HEK293 (cell line): ENCODE results near the gene PDE3A.

ENCODE experiments used
- CTCF ChIA-PET: fragments of 350-600 bp; formaldehyde crosslinking; extraction: SDS; loops from one replicate; lab custom pipeline; 2021; ENCODE audit warnings: antibody characterized with exemption; lab: Yijun Ruan, JAX
- POLR2A ChIA-PET: fragments of 300-600 bp; formaldehyde crosslinking; extraction: SDS; loops from one replicate; lab custom pipeline; 2020; ENCODE audit warnings: antibody characterized with exemption, inconsistent platforms; lab: Yijun Ruan, JAX
- H3K27ac ChIP-seq: fragments of 200-500 bp; sonication (Bioruptor generic); 2 replicates; pipeline ENCODE4 v1.5.1; 2014; ENCODE audit warnings: low read depth, low read length, control low read depth, inconsistent platforms; ENCODE audit errors: extremely low read depth
- H3K36me3 ChIP-seq, 2 experiments: fragments of 200-500 bp in 1 of 2; sonication (Bioruptor generic) in 1 of 2; 1 replicate in 1 of 2; 2 replicates in 1 of 2; pipeline ENCODE4 v1.5.1; 2014 to 2017; ENCODE audit warnings: inconsistent platforms in 2 of 2, low read length in 2 of 2; ENCODE audit not compliant: control insufficient read depth in 2 of 2, insufficient read depth in 1 of 2
- H3K4me1 ChIP-seq: fragments of 200-500 bp; sonication (Bioruptor generic); 2 replicates; pipeline ENCODE4 v1.5.1; 2014; ENCODE audit warnings: mild to moderate bottlenecking, low read length, inconsistent platforms; ENCODE audit not compliant: control insufficient read depth, insufficient read depth
- H3K4me3 ChIP-seq: 2 replicates; pipeline ENCODE4 v1.5.1; 2011; ENCODE audit warnings: low read depth, mild to moderate bottlenecking, control low read depth, low read length, moderate library complexity
- H3K9me3 ChIP-seq: fragments of 200-500 bp; sonication (Bioruptor generic); 2 replicates; pipeline ENCODE4 v1.5.1; 2014; ENCODE audit warnings: low read depth, low read length, inconsistent platforms; ENCODE audit not compliant: control insufficient read depth, insufficient read depth
- GFI1B ChIP-seq: fragments of 450-650 bp; formaldehyde crosslinking; IDR thresholded peaks from 2 replicates; pipeline ENCODE4 v1.5.1; 2016; ENCODE audit warnings: missing biosample characterization, missing genetic modification characterization
- OVOL3 ChIP-seq: fragments of 450-650 bp; formaldehyde crosslinking; IDR thresholded peaks from 2 replicates; pipeline ENCODE4 v1.5.1; 2016; ENCODE audit warnings: missing biosample characterization, missing genetic modification characterization
- REPIN1 ChIP-seq: fragments of 450-650 bp; formaldehyde crosslinking; IDR thresholded peaks from 2 replicates; pipeline ENCODE4 v1.5.1; 2017; ENCODE audit warnings: missing biosample characterization, missing genetic modification characterization, low read depth
- ZBTB17 ChIP-seq: fragments of 450-650 bp; formaldehyde crosslinking; IDR thresholded peaks from 2 replicates; pipeline ENCODE4 v1.5.1; 2016; ENCODE audit warnings: missing biosample characterization, missing genetic modification characterization
- ZFP37 ChIP-seq: fragments of 450-650 bp; formaldehyde crosslinking; IDR thresholded peaks from 2 replicates; pipeline ENCODE4 v1.5.1; 2016; ENCODE audit warnings: missing biosample characterization, missing genetic modification characterization
- ZNF112 ChIP-seq: fragments of 450-650 bp; formaldehyde crosslinking; IDR thresholded peaks from 2 replicates; pipeline ENCODE4 v1.5.0; 2017; ENCODE audit warnings: missing biosample characterization, missing genetic modification characterization
- ZNF114 ChIP-seq: fragments of 450-650 bp; formaldehyde crosslinking; IDR thresholded peaks from 2 replicates; pipeline ENCODE4 v1.5.0; 2017; ENCODE audit warnings: missing biosample characterization, missing genetic modification characterization
- ZNF16 ChIP-seq: fragments of 450-650 bp; formaldehyde crosslinking; IDR thresholded peaks from 2 replicates; pipeline ENCODE4 v1.5.1; 2016; ENCODE audit warnings: low read depth, missing biosample characterization, missing genetic modification characterization
- ZNF19 ChIP-seq: fragments of 450-650 bp; formaldehyde crosslinking; IDR thresholded peaks from 2 replicates; pipeline ENCODE4; 2016; ENCODE audit warnings: missing biosample characterization, missing genetic modification characterization, low read depth
- ZNF274 ChIP-seq, 2 experiments: fragments of 200-500 bp in 1 of 2; fragments of 450-650 bp in 1 of 2; sonication (Bioruptor generic) in 1 of 2; formaldehyde crosslinking in 1 of 2; IDR thresholded peaks; 2 replicates each; pipeline versions ENCODE4 v1.5.1 to v1.6.1; 2014 to 2016; ENCODE audit warnings: borderline replicate concordance in 1 of 2, inconsistent platforms in 1 of 2, low read length in 1 of 2, missing biosample characterization in 1 of 2, missing genetic modification characterization in 1 of 2
- ZNF302 ChIP-seq: fragments of 450-650 bp; formaldehyde crosslinking; IDR thresholded peaks from 2 replicates; pipeline ENCODE4 v1.5.1; 2016; ENCODE audit warnings: missing biosample characterization, missing genetic modification characterization, low read depth
- ZNF501 ChIP-seq: fragments of 450-650 bp; formaldehyde crosslinking; IDR thresholded peaks from 2 replicates; pipeline ENCODE4 v1.5.1; 2016; ENCODE audit warnings: missing biosample characterization, missing genetic modification characterization
- ZNF571 ChIP-seq: fragments of 450-650 bp; formaldehyde crosslinking; IDR thresholded peaks from 2 replicates; pipeline ENCODE4 v1.5.0; 2017; ENCODE audit warnings: missing biosample characterization, missing genetic modification characterization
- ZNF768 ChIP-seq: fragments of 450-650 bp; formaldehyde crosslinking; IDR thresholded peaks from 2 replicates; pipeline ENCODE4 v1.5.1; 2018; ENCODE audit warnings: missing biosample characterization, mild to moderate bottlenecking, missing genetic modification characterization
- ZNF791 ChIP-seq: fragments of 450-650 bp; formaldehyde crosslinking; IDR thresholded peaks from 2 replicates; pipeline ENCODE4 v1.5.1; 2016; ENCODE audit warnings: missing biosample characterization, missing genetic modification characterization
- TF ChIP-seq, protein P1 (sequence below): fragments of 450-650 bp; IDR thresholded peaks from 2 replicates; pipeline ENCODE4 v1.5.1; 2018; ENCODE audit warnings: missing biosample characterization, missing genetic modification characterization
- TF ChIP-seq, protein P2 (sequence below): fragments of 450-650 bp; formaldehyde crosslinking; IDR thresholded peaks from 2 replicates; pipeline ENCODE4 v1.5.1; 2016; ENCODE audit warnings: missing biosample characterization, missing genetic modification characterization, borderline replicate concordance
- TF ChIP-seq, protein P3 (sequence below): fragments of 450-650 bp; formaldehyde crosslinking; IDR thresholded peaks from 2 replicates; pipeline ENCODE4 v1.5.1; 2017; ENCODE audit warnings: missing biosample characterization, missing genetic modification characterization
- TF ChIP-seq, protein P4 (sequence below): fragments of 450-650 bp; formaldehyde crosslinking; IDR thresholded peaks from 2 replicates; pipeline ENCODE4 v1.5.1; 2016; ENCODE audit warnings: missing biosample characterization, missing genetic modification characterization, borderline replicate concordance
- TF ChIP-seq, protein P5 (sequence below): fragments of 450-650 bp; formaldehyde crosslinking; IDR thresholded peaks from 2 replicates; pipeline ENCODE4 v1.5.1; 2016; ENCODE audit warnings: missing biosample characterization, missing genetic modification characterization, low read depth

PDE3A gene

DNA sequence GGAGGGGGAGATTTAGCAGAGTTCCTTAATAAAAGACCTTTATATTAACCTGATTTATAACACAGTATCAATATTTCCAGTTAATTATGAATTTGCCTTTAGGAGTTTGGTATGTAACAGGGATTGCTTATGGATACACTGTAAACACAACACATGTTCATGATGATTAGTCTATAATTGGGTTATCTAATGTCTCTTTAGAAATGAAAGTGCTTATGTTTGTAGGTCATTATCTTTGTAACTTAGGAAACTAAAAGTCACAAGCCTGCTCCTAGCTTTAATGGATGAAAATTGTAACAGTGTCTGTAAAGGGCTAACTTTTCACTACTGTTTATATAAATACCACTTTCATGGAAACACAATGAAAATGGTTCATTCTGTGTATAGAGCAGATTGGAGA lies 9.4 kb downstream of the PDE3A start (continued):
- TF ChIP-seq, protein P1, sequence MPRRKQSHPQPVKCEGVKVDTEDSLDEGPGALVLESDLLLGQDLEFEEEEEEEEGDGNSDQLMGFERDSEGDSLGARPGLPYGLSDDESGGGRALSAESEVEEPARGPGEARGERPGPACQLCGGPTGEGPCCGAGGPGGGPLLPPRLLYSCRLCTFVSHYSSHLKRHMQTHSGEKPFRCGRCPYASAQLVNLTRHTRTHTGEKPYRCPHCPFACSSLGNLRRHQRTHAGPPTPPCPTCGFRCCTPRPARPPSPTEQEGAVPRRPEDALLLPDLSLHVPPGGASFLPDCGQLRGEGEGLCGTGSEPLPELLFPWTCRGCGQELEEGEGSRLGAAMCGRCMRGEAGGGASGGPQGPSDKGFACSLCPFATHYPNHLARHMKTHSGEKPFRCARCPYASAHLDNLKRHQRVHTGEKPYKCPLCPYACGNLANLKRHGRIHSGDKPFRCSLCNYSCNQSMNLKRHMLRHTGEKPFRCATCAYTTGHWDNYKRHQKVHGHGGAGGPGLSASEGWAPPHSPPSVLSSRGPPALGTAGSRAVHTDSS, result no peak
- no peak for TF ChIP-seq ZFP37 (tag by site-specific recombination)
- TF ChIP-seq, all 188 proteins: peak for 0

DNA sequence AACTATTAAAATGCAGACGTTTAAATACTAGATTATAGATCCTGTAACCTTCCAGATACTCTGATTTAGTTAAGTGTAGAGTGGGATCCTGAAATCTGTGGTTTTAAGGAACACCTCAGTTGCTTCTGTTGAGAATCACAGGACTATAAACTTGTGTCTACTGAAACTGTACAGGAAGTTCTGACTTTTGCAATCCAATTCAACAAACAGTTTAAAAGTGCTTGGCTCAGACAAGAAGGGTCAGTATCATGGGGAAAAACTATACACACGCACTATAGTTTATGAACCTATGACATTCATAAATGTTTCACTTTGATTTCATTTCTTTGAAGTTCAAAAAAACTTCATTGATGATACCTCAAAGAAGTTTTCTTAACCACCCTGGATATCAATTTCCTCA lies 13.8 kb downstream of the PDE3A start:
- POLR2A ChIA-PET, result no interaction called here
- H3K4me3 ChIP-seq, result no peak overlapping the region

DNA sequence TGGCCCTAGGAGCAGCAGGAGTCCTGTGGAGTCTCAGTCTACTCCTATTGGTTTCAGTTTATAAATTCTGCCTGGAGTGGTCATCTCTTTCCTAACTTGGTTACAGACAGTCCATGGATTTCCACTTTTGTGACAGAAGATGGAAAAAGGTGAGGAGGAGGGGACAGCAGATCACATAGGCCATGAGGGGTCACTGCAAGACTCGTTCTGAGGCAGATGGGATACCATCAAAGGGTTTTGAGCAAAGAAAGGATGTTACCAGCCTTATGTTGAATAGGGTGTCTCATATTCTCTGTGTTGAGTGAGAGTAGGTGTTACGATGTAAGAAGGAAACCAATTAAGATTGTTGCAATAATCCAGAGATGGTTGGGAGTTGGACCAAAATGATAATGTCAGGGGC lies 15.3 kb downstream of the PDE3A start:
- POLR2A ChIA-PET, result no interaction called here
- H3K27ac ChIP-seq, result no peak overlapping the region

More for the DNA sequence above, 13.8 kb downstream of the PDE3A start:
- H3K4me1 ChIP-seq, result no peaks in the 10 kb centered on the region
- CTCF ChIA-PET, result no interaction called here
- H3K36me3 ChIP-seq, result no peaks in the 10 kb centered on the region
- no peak overlapping the region for H3K27ac ChIP-seq
- TF ChIP-seq ZNF19 (no peak), OVOL3 (no peak), ZNF501 (tag by site-specific recombination) (no peak), ZNF114 (tag by site-specific recombination) (no peak), ZBTB17 (tag by site-specific recombination) (no peak), ZNF274 (IDR thresholded peaks at IDR 0.05; ENCODE audit: low read length) (no peak), ZNF274 (tag by site-specific recombination; IDR thresholded peaks at IDR 0.05; ENCODE audit: borderline replicate concordance) (no peak), GFI1B (tag by site-specific recombination) (no peak), ZNF16 (tag by site-specific recombination) (no peak), ZNF302 (tag by site-specific recombination) (no peak)
- TF ChIP-seq, protein P2, sequence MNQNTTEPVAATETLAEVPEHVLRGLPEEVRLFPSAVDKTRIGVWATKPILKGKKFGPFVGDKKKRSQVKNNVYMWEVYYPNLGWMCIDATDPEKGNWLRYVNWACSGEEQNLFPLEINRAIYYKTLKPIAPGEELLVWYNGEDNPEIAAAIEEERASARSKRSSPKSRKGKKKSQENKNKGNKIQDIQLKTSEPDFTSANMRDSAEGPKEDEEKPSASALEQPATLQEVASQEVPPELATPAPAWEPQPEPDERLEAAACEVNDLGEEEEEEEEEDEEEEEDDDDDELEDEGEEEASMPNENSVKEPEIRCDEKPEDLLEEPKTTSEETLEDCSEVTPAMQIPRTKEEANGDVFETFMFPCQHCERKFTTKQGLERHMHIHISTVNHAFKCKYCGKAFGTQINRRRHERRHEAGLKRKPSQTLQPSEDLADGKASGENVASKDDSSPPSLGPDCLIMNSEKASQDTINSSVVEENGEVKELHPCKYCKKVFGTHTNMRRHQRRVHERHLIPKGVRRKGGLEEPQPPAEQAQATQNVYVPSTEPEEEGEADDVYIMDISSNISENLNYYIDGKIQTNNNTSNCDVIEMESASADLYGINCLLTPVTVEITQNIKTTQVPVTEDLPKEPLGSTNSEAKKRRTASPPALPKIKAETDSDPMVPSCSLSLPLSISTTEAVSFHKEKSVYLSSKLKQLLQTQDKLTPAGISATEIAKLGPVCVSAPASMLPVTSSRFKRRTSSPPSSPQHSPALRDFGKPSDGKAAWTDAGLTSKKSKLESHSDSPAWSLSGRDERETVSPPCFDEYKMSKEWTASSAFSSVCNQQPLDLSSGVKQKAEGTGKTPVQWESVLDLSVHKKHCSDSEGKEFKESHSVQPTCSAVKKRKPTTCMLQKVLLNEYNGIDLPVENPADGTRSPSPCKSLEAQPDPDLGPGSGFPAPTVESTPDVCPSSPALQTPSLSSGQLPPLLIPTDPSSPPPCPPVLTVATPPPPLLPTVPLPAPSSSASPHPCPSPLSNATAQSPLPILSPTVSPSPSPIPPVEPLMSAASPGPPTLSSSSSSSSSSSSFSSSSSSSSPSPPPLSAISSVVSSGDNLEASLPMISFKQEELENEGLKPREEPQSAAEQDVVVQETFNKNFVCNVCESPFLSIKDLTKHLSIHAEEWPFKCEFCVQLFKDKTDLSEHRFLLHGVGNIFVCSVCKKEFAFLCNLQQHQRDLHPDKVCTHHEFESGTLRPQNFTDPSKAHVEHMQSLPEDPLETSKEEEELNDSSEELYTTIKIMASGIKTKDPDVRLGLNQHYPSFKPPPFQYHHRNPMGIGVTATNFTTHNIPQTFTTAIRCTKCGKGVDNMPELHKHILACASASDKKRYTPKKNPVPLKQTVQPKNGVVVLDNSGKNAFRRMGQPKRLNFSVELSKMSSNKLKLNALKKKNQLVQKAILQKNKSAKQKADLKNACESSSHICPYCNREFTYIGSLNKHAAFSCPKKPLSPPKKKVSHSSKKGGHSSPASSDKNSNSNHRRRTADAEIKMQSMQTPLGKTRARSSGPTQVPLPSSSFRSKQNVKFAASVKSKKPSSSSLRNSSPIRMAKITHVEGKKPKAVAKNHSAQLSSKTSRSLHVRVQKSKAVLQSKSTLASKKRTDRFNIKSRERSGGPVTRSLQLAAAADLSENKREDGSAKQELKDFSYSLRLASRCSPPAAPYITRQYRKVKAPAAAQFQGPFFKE (tag by site-specific recombination), result no peak
- TF ChIP-seq, protein P3, sequence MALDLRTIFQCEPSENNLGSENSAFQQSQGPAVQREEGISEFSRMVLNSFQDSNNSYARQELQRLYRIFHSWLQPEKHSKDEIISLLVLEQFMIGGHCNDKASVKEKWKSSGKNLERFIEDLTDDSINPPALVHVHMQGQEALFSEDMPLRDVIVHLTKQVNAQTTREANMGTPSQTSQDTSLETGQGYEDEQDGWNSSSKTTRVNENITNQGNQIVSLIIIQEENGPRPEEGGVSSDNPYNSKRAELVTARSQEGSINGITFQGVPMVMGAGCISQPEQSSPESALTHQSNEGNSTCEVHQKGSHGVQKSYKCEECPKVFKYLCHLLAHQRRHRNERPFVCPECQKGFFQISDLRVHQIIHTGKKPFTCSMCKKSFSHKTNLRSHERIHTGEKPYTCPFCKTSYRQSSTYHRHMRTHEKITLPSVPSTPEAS, result no peak
- no peaks in the 10 kb centered on the region for H3K9me3 ChIP-seq

More for the DNA sequence above, 15.3 kb downstream of the PDE3A start:
- CTCF ChIA-PET, result no interaction called here
- H3K36me3 ChIP-seq, result no peaks in the 10 kb centered on the region
- H3K4me1 ChIP-seq, result no peaks in the 10 kb centered on the region
- no peaks in the 10 kb centered on the region for H3K9me3 ChIP-seq
- H3K4me3 ChIP-seq, result no peak overlapping the region
- TF ChIP-seq ZNF791 (tag by site-specific recombination) (no peak), ZNF112 (tag by site-specific recombination) (no peak), ZNF571 (tag by site-specific recombination) (no peak), ZNF768 (tag by site-specific recombination) (no peak), REPIN1 (tag by site-specific recombination) (no peak)
- TF ChIP-seq, protein P4, sequence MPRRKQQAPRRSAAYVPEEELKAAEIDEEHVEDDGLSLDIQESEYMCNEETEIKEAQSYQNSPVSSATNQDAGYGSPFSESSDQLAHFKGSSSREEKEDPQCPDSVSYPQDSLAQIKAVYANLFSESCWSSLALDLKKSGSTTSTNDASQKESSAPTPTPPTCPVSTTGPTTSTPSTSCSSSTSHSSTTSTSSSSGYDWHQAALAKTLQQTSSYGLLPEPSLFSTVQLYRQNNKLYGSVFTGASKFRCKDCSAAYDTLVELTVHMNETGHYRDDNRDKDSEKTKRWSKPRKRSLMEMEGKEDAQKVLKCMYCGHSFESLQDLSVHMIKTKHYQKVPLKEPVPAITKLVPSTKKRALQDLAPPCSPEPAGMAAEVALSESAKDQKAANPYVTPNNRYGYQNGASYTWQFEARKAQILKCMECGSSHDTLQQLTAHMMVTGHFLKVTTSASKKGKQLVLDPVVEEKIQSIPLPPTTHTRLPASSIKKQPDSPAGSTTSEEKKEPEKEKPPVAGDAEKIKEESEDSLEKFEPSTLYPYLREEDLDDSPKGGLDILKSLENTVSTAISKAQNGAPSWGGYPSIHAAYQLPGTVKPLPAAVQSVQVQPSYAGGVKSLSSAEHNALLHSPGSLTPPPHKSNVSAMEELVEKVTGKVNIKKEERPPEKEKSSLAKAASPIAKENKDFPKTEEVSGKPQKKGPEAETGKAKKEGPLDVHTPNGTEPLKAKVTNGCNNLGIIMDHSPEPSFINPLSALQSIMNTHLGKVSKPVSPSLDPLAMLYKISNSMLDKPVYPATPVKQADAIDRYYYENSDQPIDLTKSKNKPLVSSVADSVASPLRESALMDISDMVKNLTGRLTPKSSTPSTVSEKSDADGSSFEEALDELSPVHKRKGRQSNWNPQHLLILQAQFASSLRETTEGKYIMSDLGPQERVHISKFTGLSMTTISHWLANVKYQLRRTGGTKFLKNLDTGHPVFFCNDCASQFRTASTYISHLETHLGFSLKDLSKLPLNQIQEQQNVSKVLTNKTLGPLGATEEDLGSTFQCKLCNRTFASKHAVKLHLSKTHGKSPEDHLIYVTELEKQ (tag by site-specific recombination), result no peak
- TF ChIP-seq, protein P5, sequence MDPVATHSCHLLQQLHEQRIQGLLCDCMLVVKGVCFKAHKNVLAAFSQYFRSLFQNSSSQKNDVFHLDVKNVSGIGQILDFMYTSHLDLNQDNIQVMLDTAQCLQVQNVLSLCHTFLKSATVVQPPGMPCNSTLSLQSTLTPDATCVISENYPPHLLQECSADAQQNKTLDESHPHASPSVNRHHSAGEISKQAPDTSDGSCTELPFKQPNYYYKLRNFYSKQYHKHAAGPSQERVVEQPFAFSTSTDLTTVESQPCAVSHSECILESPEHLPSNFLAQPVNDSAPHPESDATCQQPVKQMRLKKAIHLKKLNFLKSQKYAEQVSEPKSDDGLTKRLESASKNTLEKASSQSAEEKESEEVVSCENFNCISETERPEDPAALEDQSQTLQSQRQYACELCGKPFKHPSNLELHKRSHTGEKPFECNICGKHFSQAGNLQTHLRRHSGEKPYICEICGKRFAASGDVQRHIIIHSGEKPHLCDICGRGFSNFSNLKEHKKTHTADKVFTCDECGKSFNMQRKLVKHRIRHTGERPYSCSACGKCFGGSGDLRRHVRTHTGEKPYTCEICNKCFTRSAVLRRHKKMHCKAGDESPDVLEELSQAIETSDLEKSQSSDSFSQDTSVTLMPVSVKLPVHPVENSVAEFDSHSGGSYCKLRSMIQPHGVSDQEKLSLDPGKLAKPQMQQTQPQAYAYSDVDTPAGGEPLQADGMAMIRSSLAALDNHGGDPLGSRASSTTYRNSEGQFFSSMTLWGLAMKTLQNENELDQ (tag by site-specific recombination), result no peak
